Large intestine (tissue), 3 donors: ENCODE data around the gene KLC1. TPM values are rescaled to one million over a fixed set of nuclear protein-coding genes. Genes with fewer than 3 reads are reported as not detected.

Experiments
- DNase-seq, 2 donors: peaks; one replicate each; pipeline versions ENCODE4 v3.0.0 to v3.0.0-alpha.2; 2013
- H3K27ac ChIP-seq: one replicate; pipeline ENCODE4 v1.5.1; 2013; ENCODE audit warnings: low read length
- H3K27me3 ChIP-seq: 2 replicates; pipeline ENCODE4 v1.6.1; 2013; ENCODE audit warnings: low read length; ENCODE audit not compliant: control insufficient read depth, insufficient read depth
- H3K36me3 ChIP-seq: 2 replicates; pipeline ENCODE4 v1.6.1; 2013; ENCODE audit warnings: low read length; ENCODE audit not compliant: control insufficient read depth, insufficient read depth
- H3K4me1 ChIP-seq: one replicate; pipeline ENCODE4 v1.6.1; 2013; ENCODE audit warnings: low read length; ENCODE audit not compliant: control insufficient read depth, insufficient read depth
- H3K4me3 ChIP-seq: one replicate; pipeline ENCODE4 v1.5.1; 2013; ENCODE audit warnings: low read length
- H3K9me3 ChIP-seq: one replicate; pipeline ENCODE4 v1.6.1; 2013; ENCODE audit warnings: mild to moderate bottlenecking, low read depth, low read length, moderate library complexity; ENCODE audit not compliant: control insufficient read depth
- WGBS: methylation state at CpG from one replicate; pipeline ENCODE4 v1.1.5; 2013; ENCODE audit warnings: low lambda C conversion rate; ENCODE audit not compliant: insufficient coverage; 5-methylcytosine and 5-hydroxymethylcytosine counted together
- polyA plus RNA-seq: library from polyadenylated mRNA; unstranded; fragments of 120-200 nt; gene quantifications from one replicate; pipeline ENCODE4 v1.2.1, GENCODE V29; 2013

Gene KLC1
- polyA plus RNA-seq, 1 donor, result 115 TPM

DNA sequence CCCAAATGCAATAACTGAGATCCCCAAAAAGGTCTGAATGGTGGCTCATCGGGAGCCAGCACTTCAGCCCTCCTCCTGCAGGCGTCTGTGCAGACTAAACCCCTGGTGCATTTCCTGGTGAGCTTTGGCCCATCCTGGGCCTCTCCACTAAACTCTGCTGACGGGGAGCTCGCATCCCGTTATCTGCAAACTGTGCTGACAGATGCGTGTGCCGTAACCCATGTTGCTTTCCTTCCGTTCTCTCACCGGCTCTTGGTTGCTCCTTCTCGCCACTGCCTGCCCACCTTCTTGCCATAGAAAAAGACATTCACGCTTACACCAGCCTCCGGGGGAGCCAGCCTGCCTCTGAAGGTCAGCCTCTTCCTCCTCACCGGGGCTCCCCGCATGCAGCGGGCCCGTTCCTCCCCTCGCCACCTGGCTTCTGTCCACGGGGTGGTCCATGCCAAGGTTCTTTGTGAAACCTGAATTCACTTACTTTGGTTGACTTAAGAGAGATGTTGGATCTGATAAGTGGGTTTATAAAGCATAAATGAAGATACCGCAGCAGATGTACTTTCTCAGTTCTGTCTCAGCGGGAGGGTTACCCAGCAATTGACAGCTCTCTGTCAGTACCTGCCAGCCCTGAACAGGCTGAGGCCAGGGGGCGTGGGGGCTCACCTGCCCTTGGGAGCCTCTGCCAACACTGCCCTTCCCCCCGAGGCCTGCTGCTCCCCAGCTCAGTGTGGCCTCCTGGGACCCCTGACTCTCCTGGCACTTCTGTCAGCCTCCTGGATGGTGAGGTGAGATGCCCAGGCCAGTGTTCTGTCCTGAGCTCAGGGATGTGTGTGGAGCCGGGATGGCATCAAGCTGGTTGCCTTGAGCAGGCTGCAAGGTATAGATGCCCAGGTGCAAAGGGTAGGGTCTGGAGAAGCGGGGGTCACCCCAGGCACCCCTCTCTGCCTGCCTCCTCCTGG lies 100.8 kb downstream of the KLC1 start:
- peaks cover 3% of the 10 kb centered on the region for H3K9me3 ChIP-seq
- no peak overlapping the region for H3K4me3 ChIP-seq
- DNase-seq, result no peak
- no peaks in the 10 kb centered on the region for H3K27me3 ChIP-seq
- no peak overlapping the region for H3K27ac ChIP-seq
- peaks cover 61% of the 10 kb centered on the region for H3K36me3 ChIP-seq
- WGBS, result 60% methylated on average over 1 of the region's 24 CpGs
- H3K4me1 ChIP-seq, result no peaks in the 10 kb centered on the region

GRCh38 chr14:103730490-103731035 lies 101.6 kb downstream of the KLC1 start:
- no peaks in the 10 kb centered on the region for H3K4me1 ChIP-seq
- peaks cover 67% of the 10 kb centered on the region for H3K36me3 ChIP-seq
- H3K27me3 ChIP-seq, result no peaks in the 10 kb centered on the region
- H3K4me3 ChIP-seq, result no peak overlapping the region
- no peak for DNase-seq
- no CpG with 5 or more reads among the region's 15 CpGs for WGBS
- peaks cover 3% of the 10 kb centered on the region for H3K9me3 ChIP-seq
- no peak overlapping the region for H3K27ac ChIP-seq

GRCh38 chr14:103731481-103731880 lies 102.5 kb downstream of the KLC1 start:
- Histone ChIP-seq H3K27ac (no peak overlapping the region), H3K4me1 (no peaks in the 10 kb centered on the region), H3K9me3 (peaks cover 1% of the 10 kb centered on the region), H3K36me3 (peaks cover 68% of the 10 kb centered on the region), H3K4me3 (no peak overlapping the region), H3K27me3 (no peaks in the 10 kb centered on the region)
- WGBS, result no CpG with 5 or more reads among the region's 15 CpGs
- no peak for DNase-seq

- Histone ChIP-seq H3K36me3 (peaks cover 69% of the 10 kb centered on the region), H3K27me3 (no peaks in the 10 kb centered on the region), H3K4me1 (no peaks in the 10 kb centered on the region), H3K9me3 (no peaks in the 10 kb centered on the region), H3K27ac (no peak overlapping the region), H3K4me3 (no peak overlapping the region)
- WGBS, result no CpG with 5 or more reads among the region's 24 CpGs
- no peak for DNase-seq
These were observed 103.2 kb downstream of the KLC1 start for GRCh38 chr14:103731916-103732867.

GRCh38 chr14:103732868-103733620 lies 104.0 kb downstream of the KLC1 start:
- Histone ChIP-seq H3K27me3 (no peaks in the 10 kb centered on the region), H3K27ac (no peak overlapping the region), H3K9me3 (no peaks in the 10 kb centered on the region), H3K4me3 (no peak overlapping the region), H3K4me1 (no peaks in the 10 kb centered on the region), H3K36me3 (peaks cover 75% of the 10 kb centered on the region)
- no peak for DNase-seq
- 40% methylated on average over 1 of the region's 9 CpGs for WGBS

GRCh38 chr14:103733651-103734050 lies 104.6 kb downstream of the KLC1 start:
- H3K4me1 ChIP-seq, result no peaks in the 10 kb centered on the region
- no peaks in the 10 kb centered on the region for H3K27me3 ChIP-seq
- no peak overlapping the region for H3K4me3 ChIP-seq
- peaks cover 75% of the 10 kb centered on the region for H3K36me3 ChIP-seq
- no CpG with 5 or more reads among the region's 14 CpGs for WGBS
- DNase-seq, result no peak
- no peaks in the 10 kb centered on the region for H3K9me3 ChIP-seq
- H3K27ac ChIP-seq, result no peak overlapping the region

DNA sequence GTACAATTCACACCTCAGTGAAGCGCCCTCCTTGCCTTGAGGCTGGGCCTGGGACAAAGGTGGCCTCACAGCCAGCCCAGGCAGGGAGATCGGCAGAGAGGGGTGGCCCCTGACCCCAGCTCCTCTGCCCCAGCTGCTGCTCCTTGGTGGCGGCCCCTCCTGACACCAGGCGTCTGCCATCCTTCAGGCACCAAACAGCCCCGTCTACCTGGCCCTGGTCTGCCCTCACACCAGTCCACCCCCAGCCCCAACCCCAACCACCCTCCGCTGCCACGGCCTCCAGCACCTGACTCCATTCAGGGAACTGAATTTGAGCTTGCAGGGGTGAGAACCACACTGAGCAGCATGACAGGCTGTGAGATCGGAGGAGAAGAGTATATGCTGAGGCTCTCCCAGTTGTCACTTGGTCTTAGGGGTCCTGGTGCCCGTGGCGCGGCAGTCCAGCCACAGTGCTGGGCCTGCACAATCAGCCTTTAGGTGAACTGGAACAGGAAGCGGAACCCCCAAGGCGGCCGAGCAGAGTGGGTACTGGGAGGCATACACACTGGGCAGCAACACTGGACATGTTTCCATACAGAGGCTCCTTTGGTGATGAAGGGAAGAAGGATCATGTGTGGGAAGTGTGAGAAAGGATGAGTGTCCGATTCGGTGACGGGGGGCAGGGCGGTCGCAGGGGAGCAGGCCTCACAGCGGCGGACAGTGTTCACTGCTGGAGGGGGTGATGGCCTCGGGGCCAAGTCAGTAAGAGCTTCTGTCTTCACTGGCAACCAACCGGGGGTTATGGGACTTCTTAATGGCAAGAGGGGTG lies 105.3 kb downstream of the KLC1 start:
- DNase-seq, result no peak
- 100% methylated on average over 3 of the region's 23 CpGs for WGBS
- H3K4me1 ChIP-seq, result no peaks in the 10 kb centered on the region
- no peak overlapping the region for H3K27ac ChIP-seq
- no peak overlapping the region for H3K4me3 ChIP-seq
- H3K36me3 ChIP-seq, result peaks cover 75% of the 10 kb centered on the region
- no peaks in the 10 kb centered on the region for H3K9me3 ChIP-seq
- H3K27me3 ChIP-seq, result no peaks in the 10 kb centered on the region

- H3K4me3 ChIP-seq, result no peak overlapping the region
- 83% methylated on average over 1 of the region's 12 CpGs for WGBS
- H3K36me3 ChIP-seq, result peaks cover 75% of the 10 kb centered on the region
- DNase-seq, result no peak
- H3K4me1 ChIP-seq, result no peaks in the 10 kb centered on the region
- H3K9me3 ChIP-seq, result no peaks in the 10 kb centered on the region
- H3K27me3 ChIP-seq, result no peaks in the 10 kb centered on the region
- H3K27ac ChIP-seq, result no peak overlapping the region
These were observed 106.0 kb downstream of the KLC1 start for GRCh38 chr14:103735022-103735421.

GRCh38 chr14:103735439-103735814 lies 106.4 kb downstream of the KLC1 start:
- Histone ChIP-seq H3K27ac (no peak overlapping the region), H3K4me3 (no peak overlapping the region), H3K9me3 (no peaks in the 10 kb centered on the region), H3K27me3 (no peaks in the 10 kb centered on the region), H3K36me3 (peaks cover 75% of the 10 kb centered on the region), H3K4me1 (no peaks in the 10 kb centered on the region)
- WGBS, result no CpG with 5 or more reads among the region's 7 CpGs
- DNase-seq, result no peak
